Measurements from ENCODE around the gene TDO2.

- TF ChIP-seq CTCF (optimal IDR thresholded peaks at IDR 0.05 in 1 of 3, IDR thresholded peaks at IDR 0.05 in 1 of 3, conservative IDR thresholded peaks at IDR 0.05 in 1 of 3; ENCODE audit: extremely low read depth in 1 of 3, insufficient read depth in 2 of 3, low read length in 3 of 3) (no peak), EZH2 (IDR thresholded peaks at IDR 0.05; ENCODE audit: low read length) (no peak)
Measured at GRCh38 chr4:155962767-155963166, 59.3 kb downstream of the TDO2 start.

Measured in keratinocyte (primary cell).